Stimulated activated CD4-positive, alpha-beta T cell treated with anti-CD3 and anti-CD28 coated beads, Interleukin-15, amount 100 ng/mL, for 48 hours (primary cell): Measurements from ENCODE around the gene FANCC.
"Not testable (repeated sequence)": the region's sequence is repeated elsewhere in the genome, so short reads cannot be mapped to it uniquely, and the experiment has no call there.

Source experiments
- DNase-seq, 2 donors: peaks; one replicate each; pipeline ENCODE4 v3.0.0-alpha.2; 2020; ENCODE audit warnings: low read depth in 2 of 2

FANCC gene

DNA sequence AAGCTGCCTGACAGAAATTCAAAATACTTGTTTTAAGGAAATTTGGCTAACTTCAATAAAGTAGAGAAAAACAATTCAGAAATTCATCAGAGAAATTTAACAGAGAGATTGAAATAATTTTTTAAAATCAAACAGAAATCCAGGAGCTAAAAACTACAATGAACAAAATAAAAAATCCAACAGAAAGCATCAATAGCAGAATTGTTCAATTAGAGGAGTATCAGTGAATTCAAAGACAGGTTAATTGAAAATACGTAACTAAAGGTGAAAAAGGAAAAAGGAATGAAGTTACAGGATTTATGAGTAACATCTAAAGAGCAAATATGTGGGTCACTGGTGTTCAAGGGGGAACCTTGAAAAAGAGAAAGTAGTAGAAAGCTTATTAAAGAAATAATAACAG lies 36.8 kb downstream of the FANCC start:
- no peak for DNase-seq

DNA sequence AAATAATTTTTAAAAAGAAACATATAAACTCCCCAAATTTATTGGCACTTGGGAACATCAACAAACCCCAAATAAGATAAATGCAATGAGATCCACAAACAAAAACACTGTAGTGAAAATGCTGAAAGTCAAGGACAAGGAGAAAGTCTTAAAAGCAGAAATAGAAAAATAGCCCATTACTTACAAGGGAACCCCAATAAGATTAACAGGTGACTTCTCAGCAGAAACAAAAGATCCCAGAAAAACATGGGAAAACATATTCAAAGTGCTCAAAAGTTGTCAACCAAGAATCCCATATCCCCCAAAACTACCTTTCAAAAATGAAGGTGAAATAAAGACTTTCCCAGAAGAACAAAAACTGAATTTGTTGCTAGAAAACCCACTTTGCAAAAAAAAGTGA lies 40.0 kb downstream of the FANCC start:
- no peak for DNase-seq

DNA sequence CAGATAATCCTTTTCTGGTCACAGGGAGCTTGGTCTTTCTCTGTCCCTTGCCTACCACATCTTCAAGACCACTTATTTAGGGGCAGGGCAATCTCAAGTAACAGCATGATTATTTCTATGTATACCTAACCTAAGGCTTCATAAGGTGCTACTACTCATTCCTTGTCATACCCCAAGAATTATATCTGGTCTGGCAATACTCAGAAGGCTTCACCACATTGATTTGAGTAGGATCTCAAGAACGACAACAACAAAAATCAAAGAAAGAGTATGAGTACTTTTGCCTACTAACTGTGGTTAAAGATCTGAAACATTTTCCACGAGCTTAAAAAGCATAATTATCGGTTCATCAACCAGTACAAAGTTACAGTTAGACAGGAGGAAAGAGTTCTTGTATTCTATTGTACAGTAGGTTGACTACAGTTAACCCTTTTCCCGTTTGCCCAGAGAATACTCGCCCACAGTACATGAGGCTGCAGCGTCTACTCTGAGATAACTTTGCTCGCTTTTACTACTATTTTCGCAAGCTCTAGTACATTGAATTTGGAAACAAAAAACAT lies 41.0 kb downstream of the FANCC start:
- no peak for DNase-seq

DNA sequence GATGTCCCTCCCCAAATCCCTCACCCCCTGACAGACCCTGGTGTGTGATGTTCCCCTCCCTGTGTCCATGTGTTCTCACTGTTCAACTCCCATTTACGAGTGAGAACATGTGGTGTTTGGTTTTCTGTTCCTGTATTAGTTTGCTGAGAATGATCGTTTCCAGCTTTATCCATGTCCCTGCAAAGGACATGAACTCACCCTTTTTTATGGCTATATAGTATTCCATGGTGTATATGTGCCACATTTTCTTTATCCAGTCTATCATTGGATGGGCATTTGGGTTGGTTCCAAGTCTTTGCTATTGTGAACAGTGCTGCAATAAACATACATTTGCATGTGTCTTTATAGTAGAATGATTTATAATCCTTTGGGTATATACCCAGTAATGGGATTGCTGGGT lies 43.3 kb downstream of the FANCC start:
- DNase-seq = not testable (repeated sequence)

DNA sequence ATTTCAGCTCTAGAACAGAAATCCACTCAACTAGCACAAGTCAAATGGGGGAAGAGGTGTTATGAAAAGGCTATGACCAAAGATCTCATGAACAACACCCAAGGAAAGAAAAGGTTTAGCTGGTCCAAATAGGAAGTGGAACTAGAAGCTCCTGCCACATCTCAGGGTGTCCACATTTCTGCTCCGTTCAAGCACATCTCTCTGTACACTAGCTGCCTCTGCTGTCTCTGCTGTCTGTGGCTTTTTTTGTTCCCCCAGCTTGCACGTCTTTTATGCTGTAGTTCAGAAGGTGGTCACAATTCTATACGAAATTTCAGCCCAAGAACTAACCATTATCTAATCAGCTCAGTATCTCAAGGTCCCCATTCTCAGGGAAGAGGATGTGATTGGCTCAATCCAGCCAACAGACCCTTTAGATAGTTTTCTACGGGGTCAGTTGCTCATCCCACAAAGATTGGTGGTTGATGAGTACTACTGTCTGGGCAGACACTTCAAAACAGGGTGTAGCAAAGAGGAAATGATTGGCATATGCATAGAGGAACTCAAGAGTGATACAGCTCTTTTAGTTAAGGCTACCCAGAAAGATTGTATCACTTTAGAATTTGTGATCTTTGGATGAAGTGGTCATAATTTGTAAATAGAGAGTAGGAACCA lies 44.0 kb downstream of the FANCC start:
- DNase-seq = no peak

DNA sequence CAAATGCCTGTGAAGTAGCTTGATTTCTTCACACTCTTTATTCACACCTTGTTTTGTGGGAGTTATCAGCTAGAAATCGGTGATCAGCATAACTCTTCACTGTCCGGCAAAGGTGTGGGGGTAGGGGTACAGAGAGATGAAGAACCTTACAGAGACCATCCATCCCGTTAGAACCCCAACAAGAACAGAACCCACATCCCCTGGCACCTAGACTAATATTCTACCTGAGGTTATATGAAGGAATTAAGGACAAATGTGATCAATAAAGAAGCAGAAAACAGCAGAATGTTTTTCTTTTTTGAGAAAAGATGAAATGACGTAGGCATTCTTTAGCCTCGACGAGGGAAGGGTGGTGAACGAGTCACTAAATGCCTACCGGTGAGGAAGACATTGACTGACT lies 44.7 kb downstream of the FANCC start:
- DNase-seq = no peak

DNA sequence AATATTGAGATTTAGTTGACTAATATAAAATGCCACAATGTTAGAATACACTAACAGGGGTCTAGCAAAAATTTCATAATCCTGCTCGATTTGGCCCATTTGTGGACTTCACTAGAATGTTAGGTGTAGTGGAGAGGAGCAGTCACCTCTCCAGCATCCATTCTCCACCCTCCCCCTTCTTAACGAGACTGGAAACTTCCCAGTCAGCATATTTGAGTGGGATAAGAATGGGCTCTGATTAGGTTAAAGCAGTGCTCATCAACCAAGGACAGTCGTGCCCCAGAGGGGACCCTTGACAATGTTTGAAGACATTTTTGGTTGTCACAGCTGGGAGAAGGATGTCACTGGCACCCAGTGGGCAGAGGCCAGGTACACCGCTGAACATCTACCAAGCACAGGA lies 46.7 kb downstream of the FANCC start:
- DNase-seq = no peak

DNA sequence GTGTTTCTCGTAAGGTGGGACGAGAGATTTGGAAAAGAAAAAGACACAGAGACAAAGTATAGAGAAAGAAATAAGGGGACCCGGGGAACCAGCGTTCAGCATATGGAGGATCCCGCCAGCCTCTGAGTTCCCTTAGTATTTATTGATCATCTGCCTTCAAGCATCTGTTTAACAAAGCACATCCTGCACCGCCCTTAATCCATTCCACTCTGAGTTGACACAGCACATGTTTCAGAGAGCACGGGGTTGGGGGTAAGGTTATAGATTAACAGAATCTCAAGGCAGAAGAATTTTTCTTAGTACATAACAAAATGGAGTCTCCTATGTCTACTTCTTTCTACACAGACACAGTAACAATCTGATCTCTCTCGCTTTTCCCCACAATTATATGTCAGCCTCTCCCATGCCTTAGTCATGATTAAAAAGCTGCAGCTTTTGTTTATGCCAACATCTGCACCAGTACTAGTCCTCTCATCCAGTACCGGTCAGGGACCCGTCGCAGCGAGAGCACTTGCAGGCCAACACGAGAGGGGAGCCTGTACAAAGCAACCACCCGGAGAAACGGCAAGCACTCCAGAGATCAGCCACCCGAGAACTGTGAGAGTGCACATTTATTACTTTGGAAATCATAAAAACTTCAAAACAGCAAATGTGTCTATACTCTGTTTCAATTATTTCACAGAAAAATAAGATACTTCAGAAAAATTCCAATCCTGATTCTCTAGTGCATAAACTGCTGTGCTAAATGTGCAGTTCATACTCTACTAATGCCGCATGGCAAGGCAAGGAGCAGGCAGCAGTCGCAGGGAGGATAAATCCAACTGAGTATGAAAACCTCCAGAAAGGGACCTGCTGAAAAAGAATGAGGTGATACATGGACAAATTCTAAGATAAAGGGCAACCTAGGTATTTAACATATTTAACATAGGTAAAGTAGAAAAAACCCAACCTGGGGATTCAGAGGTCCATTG lies 47.4 kb downstream of the FANCC start:
- not testable (repeated sequence) for DNase-seq

DNA sequence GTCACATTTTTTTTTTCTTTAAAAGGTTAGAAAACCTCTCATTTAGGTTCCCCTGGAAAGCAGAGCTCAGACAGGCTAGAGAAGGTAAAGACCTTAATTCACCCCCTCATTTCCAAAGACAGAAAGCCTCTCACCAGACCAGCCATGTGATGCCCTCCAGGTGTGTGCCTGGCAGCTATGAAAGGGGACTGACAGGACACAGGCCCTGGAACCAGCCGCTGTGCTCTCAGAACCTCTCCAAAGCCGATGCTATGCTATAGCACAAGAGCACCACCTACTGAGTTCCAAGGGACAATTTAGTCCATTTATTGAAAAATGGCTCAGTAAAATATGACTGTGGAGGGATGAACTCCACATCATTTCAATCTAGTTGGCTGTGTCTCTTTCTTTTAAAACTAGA lies 48.8 kb downstream of the FANCC start:
- DNase-seq = no peak

DNA sequence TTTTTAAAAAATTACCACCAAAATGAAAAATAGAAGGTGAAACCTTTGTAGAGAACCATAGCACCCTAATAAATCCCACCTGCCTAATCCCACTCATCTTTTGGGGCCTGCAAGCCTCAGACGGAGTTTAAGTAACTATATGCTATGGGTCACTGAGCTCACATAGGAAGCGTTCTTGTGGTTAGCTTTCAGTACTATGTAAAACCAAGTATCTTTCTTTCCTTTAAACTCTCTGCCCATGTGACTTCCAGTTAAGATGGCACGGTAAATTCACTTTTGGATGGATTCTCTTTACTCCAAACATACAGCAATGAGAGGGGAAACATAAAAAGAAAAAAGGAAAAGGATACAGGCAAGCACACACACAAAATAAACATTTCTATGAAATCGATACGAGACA lies 50.9 kb downstream of the FANCC start:
- DNase-seq = no peak

DNA sequence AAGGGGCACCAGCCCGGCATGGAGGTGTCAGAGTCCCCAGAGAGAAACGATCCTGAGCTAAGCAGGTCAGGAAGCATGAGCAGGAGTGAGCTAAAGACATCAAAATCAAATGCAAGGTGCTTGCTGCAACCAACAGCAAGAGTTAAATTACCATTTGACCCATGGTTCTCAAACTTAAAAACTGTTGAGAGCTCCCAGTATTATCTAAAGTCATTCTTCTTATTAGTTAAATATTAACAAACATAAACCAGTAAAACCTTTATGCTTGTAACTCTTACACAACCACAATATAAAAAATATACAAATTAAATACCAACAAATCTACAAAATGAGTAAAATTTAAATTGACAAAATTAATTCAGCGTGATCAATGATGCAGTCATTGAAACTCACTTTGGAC lies 51.5 kb downstream of the FANCC start:
- no peak for DNase-seq

DNA sequence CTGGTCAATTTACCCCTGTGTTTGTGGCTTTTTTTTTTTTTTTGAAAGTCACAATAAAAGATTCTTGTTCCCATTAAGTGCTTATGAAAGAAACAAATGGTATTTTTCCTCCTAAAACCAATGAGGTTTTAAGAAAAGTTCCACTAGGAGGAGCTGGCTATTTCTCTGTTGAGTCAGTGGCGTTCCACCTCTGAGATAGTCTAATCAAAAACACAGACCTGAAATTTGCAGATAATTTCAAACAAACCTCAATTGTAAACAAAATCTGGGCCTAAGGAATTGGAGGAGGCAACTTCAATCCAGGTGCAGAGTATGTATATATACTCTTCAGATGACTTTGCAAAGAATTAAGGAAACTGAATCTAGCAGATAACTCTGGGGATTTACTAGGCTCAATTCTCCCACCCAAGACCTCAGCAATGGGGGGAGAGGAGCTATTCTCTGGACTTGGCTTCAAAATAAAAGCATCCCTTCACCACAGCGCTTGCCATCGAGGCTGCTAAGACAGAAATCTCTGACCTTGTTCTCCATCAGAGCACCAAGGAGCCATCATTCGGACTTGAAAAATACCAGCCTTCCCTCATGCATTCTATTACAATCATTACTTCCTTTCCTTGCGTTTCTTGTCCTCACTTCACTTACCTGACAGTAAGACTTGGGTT lies 52.4 kb downstream of the FANCC start:
- DNase-seq = no peak

DNA sequence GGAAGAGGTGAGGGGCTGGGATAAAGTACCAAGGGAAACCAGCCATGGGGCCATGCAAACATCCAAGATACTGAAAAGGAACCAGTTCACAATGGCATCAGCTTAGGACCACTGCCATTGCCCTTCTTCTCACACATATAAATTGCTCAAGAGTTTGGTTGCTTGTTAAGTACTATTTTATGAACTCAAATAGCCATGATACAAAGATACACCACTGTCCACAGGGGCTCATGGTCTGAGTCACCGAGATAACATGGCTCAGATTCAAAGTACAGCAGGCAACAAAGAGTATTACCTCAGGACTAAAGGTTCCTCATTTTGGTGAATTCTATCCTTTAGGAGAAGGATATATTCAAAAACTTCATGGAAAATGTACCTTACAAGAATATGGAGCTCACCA lies 55.6 kb downstream of the FANCC start:
- DNase-seq = no peak

DNA sequence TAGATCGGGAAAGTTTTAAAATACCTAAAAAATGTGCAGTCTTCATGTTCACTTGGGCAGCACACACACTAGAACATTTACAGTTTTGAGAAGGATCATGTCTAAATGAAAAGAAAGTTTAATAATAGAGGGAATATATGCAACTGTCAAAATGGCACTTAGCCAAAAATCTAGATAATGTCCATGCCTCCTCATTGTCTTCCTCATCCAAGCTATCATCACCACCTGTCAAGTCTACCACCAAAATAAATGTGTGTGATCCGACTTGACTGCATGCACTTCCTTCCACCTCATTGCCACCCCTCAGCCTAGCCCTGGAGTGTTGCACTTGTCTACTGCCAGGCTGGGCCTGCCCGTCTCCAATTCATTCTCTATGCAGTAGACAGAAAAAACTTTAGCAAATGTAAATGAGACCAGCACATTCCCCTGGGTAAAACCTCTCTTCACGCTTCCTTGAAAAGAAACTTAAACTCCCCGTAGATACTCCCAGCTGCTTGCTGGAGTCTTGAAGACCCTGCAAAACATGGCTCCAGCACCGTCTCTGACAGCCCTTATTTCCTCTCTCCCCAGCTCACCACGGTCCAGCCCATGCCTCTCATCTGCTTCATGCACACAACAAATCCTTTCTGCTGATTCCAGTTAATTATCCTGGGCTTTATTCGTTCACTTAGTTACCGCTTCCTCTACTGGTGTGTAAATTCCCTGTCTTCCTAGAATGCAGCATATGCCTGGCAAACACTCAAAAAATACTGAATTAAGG lies 66.9 kb downstream of the FANCC start:
- DNase-seq = no peak

DNA sequence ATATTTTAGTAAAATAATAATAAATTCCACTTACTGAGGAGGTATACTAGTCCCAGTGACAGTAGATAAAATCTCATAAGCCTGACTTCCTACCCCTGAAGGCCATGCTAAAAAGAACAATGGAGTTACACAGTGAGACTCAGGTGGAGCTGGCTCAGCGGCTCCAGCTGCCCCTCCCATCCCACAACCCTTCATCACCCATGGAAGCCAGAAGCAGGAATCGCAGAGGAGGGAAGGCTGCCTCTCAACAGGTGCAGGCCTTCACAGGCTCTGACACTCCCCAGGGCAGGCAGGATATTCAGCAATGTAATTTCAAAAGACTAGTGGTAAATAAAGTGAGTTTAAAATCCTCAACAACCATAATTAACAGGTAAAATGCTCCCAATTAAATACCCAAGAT lies 67.5 kb downstream of the FANCC start:
- DNase-seq = no peak

DNA sequence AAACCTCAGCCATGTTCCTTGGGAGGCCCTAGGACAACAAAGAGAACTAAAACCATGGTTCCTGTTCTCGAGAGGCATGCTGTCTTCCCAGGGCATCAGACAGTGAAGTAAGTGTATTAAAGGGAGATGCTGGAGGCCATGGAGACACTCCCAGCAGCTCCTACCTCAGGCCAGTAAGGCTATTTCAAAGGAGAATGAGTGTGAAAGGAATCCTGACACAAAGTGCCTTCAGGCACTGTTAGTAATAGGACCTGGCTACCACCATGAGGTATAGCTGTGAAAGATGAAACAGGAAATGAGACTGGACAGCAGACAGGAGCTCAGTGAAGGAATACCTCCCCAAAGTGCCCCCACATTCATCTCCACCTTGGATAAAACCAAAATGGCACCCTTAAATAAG lies 71.0 kb downstream of the FANCC start:
- DNase-seq = no peak

DNA sequence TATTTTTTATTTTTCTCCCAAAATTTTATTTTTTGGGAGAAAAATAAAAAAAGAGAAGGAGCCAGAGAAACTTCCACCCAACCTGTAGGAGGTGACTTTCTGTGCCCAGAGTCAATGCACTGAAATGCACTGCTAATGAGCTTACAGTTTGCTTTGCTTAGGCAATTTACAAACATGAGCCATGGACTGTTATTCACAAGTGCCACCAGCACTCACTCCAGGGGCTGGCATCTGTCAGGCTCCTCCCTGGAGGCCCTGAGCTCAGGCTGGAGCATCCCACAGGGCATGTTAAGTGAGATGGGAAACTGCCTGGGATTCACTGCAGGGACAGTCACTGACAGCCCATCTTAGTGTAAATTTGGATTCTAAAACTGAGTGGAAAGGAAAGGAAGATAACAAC lies 74.9 kb downstream of the FANCC start:
- DNase-seq = no peak

DNA sequence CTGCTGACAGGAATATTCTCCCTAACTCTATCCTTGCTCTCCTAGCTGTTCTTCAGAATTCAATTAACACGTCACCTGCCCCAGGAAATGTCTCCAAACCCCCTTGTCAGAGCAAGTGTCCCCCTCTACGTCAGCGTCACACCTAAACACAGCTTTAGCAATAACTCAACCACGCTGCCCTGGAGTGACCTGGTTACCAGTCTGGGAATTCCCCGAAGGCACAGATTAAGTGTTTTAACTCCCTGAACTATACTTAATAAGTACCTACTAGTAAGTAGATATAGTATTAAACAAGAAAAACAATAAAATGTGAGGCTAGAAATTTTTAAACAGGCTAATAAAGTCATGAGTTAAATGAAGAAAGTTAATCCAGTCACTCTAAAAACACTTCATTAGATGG lies 78.4 kb downstream of the FANCC start:
- DNase-seq = no peak

DNA sequence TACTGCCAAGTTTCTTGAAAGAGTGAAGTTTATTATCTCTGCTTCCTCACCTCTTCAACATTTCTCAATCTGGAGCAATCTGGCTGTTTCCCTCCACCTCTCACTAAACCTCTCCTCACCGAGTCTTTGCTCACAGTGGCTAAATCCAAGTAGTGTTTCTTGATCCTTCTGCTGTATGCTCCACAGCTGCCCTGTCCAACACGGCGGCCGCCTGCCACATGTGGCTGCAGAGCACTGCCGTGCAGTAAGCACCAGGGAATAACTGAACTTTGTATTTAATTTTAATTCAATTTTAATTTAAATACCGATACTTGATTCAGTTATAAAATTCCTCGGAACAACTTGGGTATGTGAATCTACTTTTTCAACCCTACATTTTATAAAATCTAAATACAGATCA lies 80.2 kb downstream of the FANCC start:
- no peak for DNase-seq

DNA sequence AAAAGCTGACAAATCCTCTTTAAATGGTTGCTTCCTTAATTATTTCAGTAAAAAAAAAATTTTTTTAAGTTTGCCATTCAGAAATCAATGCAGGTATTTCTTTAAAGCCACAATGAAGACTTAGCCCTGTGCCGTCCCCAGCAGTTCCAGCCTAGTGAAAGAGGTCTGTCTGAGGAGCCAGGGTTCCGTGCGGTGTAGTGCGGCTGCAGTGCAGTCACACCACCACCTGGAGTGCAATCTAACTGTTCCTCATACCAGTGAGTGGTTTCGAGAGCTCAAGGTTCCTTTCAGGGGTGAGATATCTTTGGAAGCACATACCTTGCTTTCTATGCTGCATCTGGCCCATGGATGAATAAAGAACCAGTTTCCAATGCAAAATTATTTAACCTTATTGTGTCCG lies 87.5 kb downstream of the FANCC start:
- DNase-seq = no peak

DNA sequence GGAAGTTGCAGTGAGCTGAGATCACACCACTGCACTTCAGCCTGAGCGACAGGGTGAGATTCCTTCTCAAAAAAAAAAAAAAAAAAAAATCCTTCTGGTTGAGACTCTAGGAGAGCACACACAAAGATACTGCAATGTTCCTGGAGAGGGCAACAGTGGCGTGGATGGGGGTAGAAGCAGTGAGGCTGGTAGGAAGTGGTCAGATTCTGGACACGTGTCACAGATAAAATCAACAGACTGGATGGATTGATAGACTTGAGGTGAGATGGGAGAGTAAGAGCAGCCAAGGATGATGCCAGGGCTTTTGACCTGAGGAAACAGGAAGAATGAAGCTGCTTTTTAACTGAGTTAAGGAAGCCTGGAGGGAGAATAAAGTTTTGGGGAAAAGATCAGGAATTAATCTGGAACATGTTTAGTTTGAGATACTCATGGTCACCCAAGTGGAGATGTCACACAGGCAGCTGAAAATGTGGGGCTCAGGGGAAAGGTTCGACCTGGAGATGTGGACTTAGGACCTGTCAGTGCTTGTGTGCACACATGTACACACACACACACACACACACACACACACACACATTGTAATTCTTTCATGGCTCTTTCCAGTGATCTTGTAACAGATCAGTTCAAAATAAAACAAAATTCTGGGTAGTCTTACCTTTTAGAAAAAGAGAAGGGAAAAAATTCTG lies 88.1 kb downstream of the FANCC start:
- no peak for DNase-seq
